Endodermal cell (in vitro differentiated cells): ENCODE data around the gene CNOT4. TPM values are rescaled to one million over a fixed set of nuclear protein-coding genes. Genes with fewer than 3 reads are reported as not detected.

Experiments
- DNase-seq: peaks from one replicate; pipeline ENCODE4 v3.0.0-alpha.2; 2017
- H3K27ac ChIP-seq: 2 replicates; pipeline ENCODE4 v1.5.1; 2013; ENCODE audit warnings: mild to moderate bottlenecking, low read depth, low read length, moderate library complexity
- H3K27me3 ChIP-seq: 2 replicates; pipeline ENCODE4 v1.6.1; 2013; ENCODE audit warnings: mild to moderate bottlenecking, low read length, moderate library complexity; ENCODE audit not compliant: insufficient read depth, control insufficient read depth, poor library complexity, severe bottlenecking
- H3K36me3 ChIP-seq: 2 replicates; pipeline ENCODE4 v1.7.0; 2013; ENCODE audit warnings: mild to moderate bottlenecking, low read length, moderate library complexity; ENCODE audit not compliant: control insufficient read depth, insufficient read depth
- H3K4me1 ChIP-seq: one replicate; pipeline ENCODE4 v1.7.0; 2013; ENCODE audit warnings: low read length; ENCODE audit not compliant: control insufficient read depth, insufficient read depth
- H3K4me3 ChIP-seq: 2 replicates; pipeline ENCODE4 v1.5.1; 2013; ENCODE audit warnings: mild to moderate bottlenecking, low read length, moderate library complexity
- H3K9ac ChIP-seq: 2 replicates; pipeline ENCODE4 v1.6.1; 2013; ENCODE audit warnings: mild to moderate bottlenecking, low read length, moderate library complexity; ENCODE audit not compliant: poor library complexity, severe bottlenecking; ENCODE audit errors: extremely low read depth
- H3K9me3 ChIP-seq: 2 replicates; pipeline ENCODE4 v1.6.1; 2013; ENCODE audit warnings: mild to moderate bottlenecking, low read length, moderate library complexity; ENCODE audit not compliant: control insufficient read depth
- H3K27ac Mint-ChIP-seq: 2 replicates; pipeline ENCODE4 v1.8.0; 2020; ENCODE audit warnings: mixed read lengths
- H3K27me3 Mint-ChIP-seq: 2 replicates; pipeline ENCODE4 v1.8.0; 2021; ENCODE audit warnings: mild to moderate bottlenecking, mixed read lengths; ENCODE audit not compliant: insufficient read depth
- H3K36me3 Mint-ChIP-seq: 2 replicates; pipeline ENCODE4 v1.8.0; 2020; ENCODE audit warnings: low read depth, mixed read lengths
- H3K4me1 Mint-ChIP-seq: 2 replicates; pipeline ENCODE4 v1.8.0; 2020; ENCODE audit warnings: mixed read lengths
- H3K4me3 Mint-ChIP-seq: 2 replicates; pipeline ENCODE4 v1.8.0; 2020; ENCODE audit warnings: mild to moderate bottlenecking, moderate library complexity, mixed read lengths
- H3K9me3 Mint-ChIP-seq: 2 replicates; pipeline ENCODE4 v1.8.0; 2020; ENCODE audit warnings: mild to moderate bottlenecking, mixed read lengths
- WGBS, 2 experiments: methylation state at CpG; one replicate each; pipeline versions ENCODE4 v1.1.5 to v1.1.7; 2013; ENCODE audit warnings: missing lambda C conversion rate in 2 of 2, mixed read lengths in 1 of 2; ENCODE audit not compliant: insufficient coverage in 1 of 2, insufficient read length in 1 of 2; 5-methylcytosine and 5-hydroxymethylcytosine counted together
- total RNA-seq, 2 donors: library from RNA; stranded (reverse); fragmentation: NEBNext Ultra II Directional in 1 of 2; extraction: Animal tissue kit (Norgen Biotek cat#: 25700) in 1 of 2; gene quantifications; 2 replicates in 1 of 2; 3 replicates in 1 of 2; pipeline ENCODE4 v1.2.1, GENCODE V29; 2021
- TF ChIP-seq, protein P1 (sequence below): fragments of 200-600 bp; sonication (generic); conservative IDR thresholded peaks from 2 replicates; pipeline ENCODE4 v1.5.0; 2021; ENCODE audit warnings: antibody characterized with exemption, mild to moderate bottlenecking

Gene CNOT4
- total RNA-seq, 2 donors from 2014 or later: 22.7 to 23.8 TPM

DNA sequence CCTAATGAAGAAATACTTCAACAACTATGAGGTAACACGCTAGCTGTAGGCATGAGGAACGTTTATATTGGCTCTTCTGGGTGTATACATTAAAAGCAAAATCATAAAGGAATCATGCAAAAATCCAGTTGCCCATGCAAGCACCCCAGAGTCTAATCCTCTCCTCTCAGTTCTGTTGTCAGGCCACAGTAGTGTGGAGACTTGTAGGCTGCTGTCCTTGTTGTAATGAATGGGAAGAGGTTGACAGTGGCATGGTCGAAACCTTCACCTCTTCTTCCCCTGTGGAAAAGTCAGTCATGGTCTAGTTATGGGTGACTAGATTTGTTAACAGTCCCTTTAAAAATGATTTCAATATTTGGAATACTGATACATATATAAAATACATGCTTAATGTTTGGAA is 121.3 kb downstream of the CNOT4 start:
- no peak overlapping the region for H3K9ac ChIP-seq
- H3K4me1 Mint-ChIP-seq: peaks cover 18% of the 10 kb centered on the region
- H3K36me3 ChIP-seq: peaks cover 16% of the 10 kb centered on the region
- TF ChIP-seq, protein P1, sequence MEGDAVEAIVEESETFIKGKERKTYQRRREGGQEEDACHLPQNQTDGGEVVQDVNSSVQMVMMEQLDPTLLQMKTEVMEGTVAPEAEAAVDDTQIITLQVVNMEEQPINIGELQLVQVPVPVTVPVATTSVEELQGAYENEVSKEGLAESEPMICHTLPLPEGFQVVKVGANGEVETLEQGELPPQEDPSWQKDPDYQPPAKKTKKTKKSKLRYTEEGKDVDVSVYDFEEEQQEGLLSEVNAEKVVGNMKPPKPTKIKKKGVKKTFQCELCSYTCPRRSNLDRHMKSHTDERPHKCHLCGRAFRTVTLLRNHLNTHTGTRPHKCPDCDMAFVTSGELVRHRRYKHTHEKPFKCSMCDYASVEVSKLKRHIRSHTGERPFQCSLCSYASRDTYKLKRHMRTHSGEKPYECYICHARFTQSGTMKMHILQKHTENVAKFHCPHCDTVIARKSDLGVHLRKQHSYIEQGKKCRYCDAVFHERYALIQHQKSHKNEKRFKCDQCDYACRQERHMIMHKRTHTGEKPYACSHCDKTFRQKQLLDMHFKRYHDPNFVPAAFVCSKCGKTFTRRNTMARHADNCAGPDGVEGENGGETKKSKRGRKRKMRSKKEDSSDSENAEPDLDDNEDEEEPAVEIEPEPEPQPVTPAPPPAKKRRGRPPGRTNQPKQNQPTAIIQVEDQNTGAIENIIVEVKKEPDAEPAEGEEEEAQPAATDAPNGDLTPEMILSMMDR: no peak
- no peak overlapping the region for H3K4me3 Mint-ChIP-seq
- no peak overlapping the region for H3K27ac Mint-ChIP-seq
- no peaks in the 10 kb centered on the region for H3K9me3 Mint-ChIP-seq
- H3K4me1 ChIP-seq: no peaks in the 10 kb centered on the region
- no peaks in the 10 kb centered on the region for H3K9me3 ChIP-seq
- H3K4me3 ChIP-seq: no peak overlapping the region
- H3K27me3 Mint-ChIP-seq: no peaks in the 10 kb centered on the region
- H3K36me3 Mint-ChIP-seq: no peaks in the 10 kb centered on the region
- H3K27me3 ChIP-seq: no peaks in the 10 kb centered on the region
- H3K27ac ChIP-seq: no peak overlapping the region
- no peak for DNase-seq
- 93% methylated on average over 3 of the region's 3 CpGs; no CpG with 5 or more reads in 1 of the 2 experiments for WGBS, 2 experiments

DNA sequence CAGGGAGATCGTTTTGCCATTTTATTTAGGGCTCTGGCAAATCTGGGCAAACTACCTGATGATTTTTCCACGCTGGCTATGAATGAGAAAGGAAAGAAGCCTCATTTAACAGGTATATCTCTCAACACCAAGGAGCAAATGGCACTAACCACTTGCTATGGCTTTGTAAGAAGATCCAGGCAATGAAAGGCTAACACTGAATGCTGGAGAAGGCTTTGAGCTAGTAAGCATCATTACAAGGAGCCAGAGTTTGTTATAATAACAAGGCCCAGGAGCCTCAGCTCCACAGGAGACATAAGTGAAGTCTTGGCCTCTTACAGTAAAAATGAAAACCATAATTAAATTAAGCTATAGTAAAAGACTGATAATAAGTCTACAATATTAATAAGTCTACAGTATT is 123.1 kb downstream of the CNOT4 start:
- H3K4me1 ChIP-seq: peaks cover 5% of the 10 kb centered on the region
- Mint-ChIP-seq H3K9me3 (no peaks in the 10 kb centered on the region), H3K4me1 (peaks cover 16% of the 10 kb centered on the region), H3K27ac (peak overlapping the region; percentile 59), H3K27me3 (no peaks in the 10 kb centered on the region), H3K4me3 (no peak overlapping the region), H3K36me3 (no peaks in the 10 kb centered on the region)
- no peak overlapping the region for H3K4me3 ChIP-seq
- 62 to 75% methylated on average over 2 of the region's 2 CpGs for whole genome bisulfite sequencing, 2 experiments
- H3K27ac ChIP-seq: no peak overlapping the region
- peaks cover 8% of the 10 kb centered on the region for H3K36me3 ChIP-seq
- no peaks in the 10 kb centered on the region for H3K27me3 ChIP-seq
- no peak overlapping the region for H3K9ac ChIP-seq
- TF ChIP-seq, protein P1: no peak
- H3K9me3 ChIP-seq: no peaks in the 10 kb centered on the region
- DNase-seq: peak; percentile 51

DNA sequence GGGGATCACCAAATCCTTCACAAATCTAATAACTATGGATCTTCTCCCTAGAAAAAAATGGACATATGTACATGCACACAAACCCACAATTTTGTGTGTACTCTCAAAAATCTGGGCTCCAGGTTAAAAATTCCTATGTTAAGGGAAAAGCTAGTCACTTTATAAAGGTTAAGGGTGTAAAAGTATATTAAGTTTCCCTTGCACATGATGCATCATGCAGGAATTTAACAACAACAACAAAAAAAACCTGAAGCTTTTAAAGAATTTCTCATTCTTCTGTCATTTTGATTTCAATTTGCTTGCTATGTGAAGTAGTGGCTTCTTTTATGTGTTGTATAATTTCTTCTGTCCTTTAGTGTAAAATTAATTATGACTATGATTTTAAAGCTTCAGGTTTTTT is 123.7 kb downstream of the CNOT4 start:
- peak overlapping the region; percentile 59 for H3K27ac Mint-ChIP-seq
- H3K4me3 ChIP-seq: no peak overlapping the region

More for the DNA sequence above, 123.7 kb downstream of the CNOT4 start:
- TF ChIP-seq, protein P1: no peak
- Histone ChIP-seq H3K36me3 (peaks cover 8% of the 10 kb centered on the region), H3K4me1 (peaks cover 10% of the 10 kb centered on the region), H3K27ac (no peak overlapping the region), H3K9ac (no peak overlapping the region), H3K9me3 (no peaks in the 10 kb centered on the region), H3K27me3 (no peaks in the 10 kb centered on the region)
- H3K4me1 Mint-ChIP-seq: peaks cover 22% of the 10 kb centered on the region
- H3K9me3 Mint-ChIP-seq: no peaks in the 10 kb centered on the region
- H3K27me3 Mint-ChIP-seq: no peaks in the 10 kb centered on the region
- H3K36me3 Mint-ChIP-seq: no peaks in the 10 kb centered on the region
- no peak overlapping the region for H3K4me3 Mint-ChIP-seq
- no peak for DNase-seq
